ENCODE results near the gene CCDC13.

CCDC13 gene

DNA sequence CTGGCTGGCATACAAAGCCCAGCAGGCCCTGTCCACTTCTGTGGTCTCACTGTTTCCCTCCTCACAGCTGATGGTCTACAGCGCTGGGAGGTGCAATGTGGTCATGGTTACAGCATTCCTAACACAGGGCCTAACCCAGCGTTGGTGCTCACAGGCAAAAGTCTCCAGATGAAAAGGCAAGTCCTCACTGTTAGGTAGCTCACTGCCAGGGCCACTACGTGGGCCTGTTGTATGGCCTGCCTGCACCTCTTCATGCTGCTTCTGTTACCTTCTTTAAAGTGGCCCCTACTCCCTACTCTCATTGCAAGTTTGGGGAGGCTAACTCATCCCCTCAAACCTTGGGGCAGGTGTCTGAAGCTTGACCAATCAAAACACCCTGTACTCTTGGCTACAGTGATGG, 31.3 kb downstream of the CCDC13 start:
- no peaks in the 10 kb centered on the region for H3K36me3 ChIP-seq (ENCODE audit: low read depth)
- H3K4me3 ChIP-seq (ENCODE audit: severe bottlenecking), result no peak overlapping the region
- H3K9me3 ChIP-seq (ENCODE audit: severe bottlenecking), result no peaks in the 10 kb centered on the region
- TF ChIP-seq, protein P1, sequence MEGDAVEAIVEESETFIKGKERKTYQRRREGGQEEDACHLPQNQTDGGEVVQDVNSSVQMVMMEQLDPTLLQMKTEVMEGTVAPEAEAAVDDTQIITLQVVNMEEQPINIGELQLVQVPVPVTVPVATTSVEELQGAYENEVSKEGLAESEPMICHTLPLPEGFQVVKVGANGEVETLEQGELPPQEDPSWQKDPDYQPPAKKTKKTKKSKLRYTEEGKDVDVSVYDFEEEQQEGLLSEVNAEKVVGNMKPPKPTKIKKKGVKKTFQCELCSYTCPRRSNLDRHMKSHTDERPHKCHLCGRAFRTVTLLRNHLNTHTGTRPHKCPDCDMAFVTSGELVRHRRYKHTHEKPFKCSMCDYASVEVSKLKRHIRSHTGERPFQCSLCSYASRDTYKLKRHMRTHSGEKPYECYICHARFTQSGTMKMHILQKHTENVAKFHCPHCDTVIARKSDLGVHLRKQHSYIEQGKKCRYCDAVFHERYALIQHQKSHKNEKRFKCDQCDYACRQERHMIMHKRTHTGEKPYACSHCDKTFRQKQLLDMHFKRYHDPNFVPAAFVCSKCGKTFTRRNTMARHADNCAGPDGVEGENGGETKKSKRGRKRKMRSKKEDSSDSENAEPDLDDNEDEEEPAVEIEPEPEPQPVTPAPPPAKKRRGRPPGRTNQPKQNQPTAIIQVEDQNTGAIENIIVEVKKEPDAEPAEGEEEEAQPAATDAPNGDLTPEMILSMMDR (IDR thresholded peaks at IDR 0.05; ENCODE audit: poor library complexity, severe bottlenecking), result no peak
- no peak for DNase-seq (ENCODE audit: low spot score)
- no peaks in the 10 kb centered on the region for H3K27me3 ChIP-seq (ENCODE audit: insufficient read depth, poor library complexity, severe bottlenecking)
- H3K4me1 ChIP-seq (ENCODE audit: insufficient read depth, poor library complexity, severe bottlenecking), result no peaks in the 10 kb centered on the region
- ATAC-seq (ENCODE audit: low read depth), result no peak
- H3K27ac ChIP-seq (ENCODE audit: poor library complexity, severe bottlenecking), result no peak overlapping the region

DNA sequence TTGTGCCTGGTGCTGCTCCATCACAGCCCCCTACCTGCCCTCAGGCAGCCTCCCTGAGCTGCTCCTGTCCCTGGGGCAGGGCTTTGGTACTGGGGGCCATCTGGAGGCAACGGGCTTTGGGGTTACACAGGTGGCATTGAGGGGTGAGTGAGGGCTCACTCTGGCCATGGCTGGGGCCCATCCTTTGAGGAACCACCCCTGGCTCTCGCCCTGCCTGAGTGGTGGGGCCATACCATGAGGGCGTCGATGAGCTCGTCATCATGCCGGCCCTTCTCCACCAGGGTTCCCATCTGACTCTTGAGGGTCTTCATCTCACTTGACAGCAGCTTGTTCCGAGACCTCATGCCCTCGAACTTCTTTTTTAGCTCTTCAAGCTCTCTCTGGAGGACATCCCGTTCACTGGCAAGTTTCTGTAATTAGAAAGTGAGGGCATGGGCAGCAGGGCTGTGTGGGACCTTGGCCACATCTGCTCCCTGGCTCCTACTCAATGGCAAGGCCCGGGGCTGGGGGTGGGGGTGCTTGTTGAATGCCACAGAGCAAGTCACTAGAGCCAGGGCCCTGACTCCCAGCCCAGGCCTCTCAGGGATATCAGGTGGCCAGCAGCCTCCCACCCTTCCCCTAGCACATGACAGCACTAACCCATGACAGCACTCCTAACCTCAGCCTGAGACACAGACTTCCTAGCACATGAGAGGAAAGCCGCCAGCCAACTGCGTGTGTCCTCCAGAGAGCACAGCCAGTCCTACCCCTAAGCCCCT, 33.5 kb downstream of the CCDC13 start:
- TF ChIP-seq, protein P1 (IDR thresholded peaks at IDR 0.05; ENCODE audit: poor library complexity, severe bottlenecking), result no peak
- H3K27me3 ChIP-seq (ENCODE audit: insufficient read depth, poor library complexity, severe bottlenecking), result no peaks in the 10 kb centered on the region
- no peak overlapping the region for H3K27ac ChIP-seq (ENCODE audit: poor library complexity, severe bottlenecking)
- H3K4me3 ChIP-seq (ENCODE audit: severe bottlenecking), result no peak overlapping the region
- H3K36me3 ChIP-seq (ENCODE audit: low read depth), result no peaks in the 10 kb centered on the region
- no peak for DNase-seq (ENCODE audit: low spot score)
- H3K4me1 ChIP-seq (ENCODE audit: insufficient read depth, poor library complexity, severe bottlenecking), result no peaks in the 10 kb centered on the region
- ATAC-seq (ENCODE audit: low read depth), result no peak
- H3K9me3 ChIP-seq (ENCODE audit: severe bottlenecking), result no peaks in the 10 kb centered on the region

DNA sequence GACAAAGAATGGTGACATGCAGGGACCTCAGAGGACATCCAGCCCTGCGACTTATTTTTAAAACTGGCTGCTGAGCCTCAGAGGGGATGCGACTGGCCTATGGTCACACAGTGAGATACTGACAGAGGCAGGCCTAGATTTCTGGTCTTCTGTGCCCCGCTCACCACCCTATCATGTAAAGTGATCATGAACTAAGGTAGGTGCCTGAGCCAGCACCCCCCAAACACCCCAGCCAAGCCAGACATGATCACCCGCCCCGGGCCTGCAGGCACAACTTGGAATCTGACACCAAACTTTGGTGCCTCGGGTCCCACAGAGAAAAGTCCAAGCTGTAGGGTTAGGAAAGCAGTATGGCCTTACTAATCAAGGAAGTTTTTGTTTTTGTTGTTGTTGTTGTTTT, 36.5 kb downstream of the CCDC13 start:
- H3K9me3 ChIP-seq (ENCODE audit: severe bottlenecking), result no peaks in the 10 kb centered on the region
- no peaks in the 10 kb centered on the region for H3K36me3 ChIP-seq (ENCODE audit: low read depth)
- ATAC-seq (ENCODE audit: low read depth), result no peak
- H3K4me1 ChIP-seq (ENCODE audit: insufficient read depth, poor library complexity, severe bottlenecking), result no peaks in the 10 kb centered on the region
- TF ChIP-seq, protein P1 (IDR thresholded peaks at IDR 0.05; ENCODE audit: poor library complexity, severe bottlenecking), result no peak
- DNase-seq (ENCODE audit: low spot score), result no peak
- no peaks in the 10 kb centered on the region for H3K27me3 ChIP-seq (ENCODE audit: insufficient read depth, poor library complexity, severe bottlenecking)
- H3K27ac ChIP-seq (ENCODE audit: poor library complexity, severe bottlenecking), result no peak overlapping the region
- no peak overlapping the region for H3K4me3 ChIP-seq (ENCODE audit: severe bottlenecking)

DNA sequence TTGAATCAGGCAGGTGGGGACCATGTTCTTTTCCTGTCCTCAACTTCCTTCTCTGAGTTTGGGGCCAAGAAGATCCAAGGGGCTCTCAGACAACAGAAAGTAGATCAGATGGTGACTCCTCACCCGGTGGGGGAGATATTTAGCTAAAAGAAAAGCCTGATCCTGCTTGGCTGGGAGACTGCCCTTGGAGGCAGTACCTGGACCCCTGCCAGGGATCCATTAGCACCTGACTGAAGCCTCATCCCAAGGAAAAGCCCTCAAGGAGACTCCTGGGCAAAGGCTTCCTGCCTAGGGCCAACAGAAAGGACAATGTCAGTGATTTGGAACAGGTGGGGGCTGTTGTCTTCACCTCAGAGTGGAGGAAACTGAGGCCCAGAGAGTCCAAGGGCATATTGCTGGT, 37.0 kb downstream of the CCDC13 start:
- no peaks in the 10 kb centered on the region for H3K27me3 ChIP-seq (ENCODE audit: insufficient read depth, poor library complexity, severe bottlenecking)
- no peaks in the 10 kb centered on the region for H3K36me3 ChIP-seq (ENCODE audit: low read depth)
- no peak overlapping the region for H3K4me3 ChIP-seq (ENCODE audit: severe bottlenecking)
- H3K4me1 ChIP-seq (ENCODE audit: insufficient read depth, poor library complexity, severe bottlenecking), result no peaks in the 10 kb centered on the region
- H3K9me3 ChIP-seq (ENCODE audit: severe bottlenecking), result no peaks in the 10 kb centered on the region
- no peak overlapping the region for H3K27ac ChIP-seq (ENCODE audit: poor library complexity, severe bottlenecking)
- ATAC-seq (ENCODE audit: low read depth) (no peak), DNase-seq (ENCODE audit: low spot score) (no peak)
- TF ChIP-seq, protein P1 (IDR thresholded peaks at IDR 0.05; ENCODE audit: poor library complexity, severe bottlenecking), result no peak

DNA sequence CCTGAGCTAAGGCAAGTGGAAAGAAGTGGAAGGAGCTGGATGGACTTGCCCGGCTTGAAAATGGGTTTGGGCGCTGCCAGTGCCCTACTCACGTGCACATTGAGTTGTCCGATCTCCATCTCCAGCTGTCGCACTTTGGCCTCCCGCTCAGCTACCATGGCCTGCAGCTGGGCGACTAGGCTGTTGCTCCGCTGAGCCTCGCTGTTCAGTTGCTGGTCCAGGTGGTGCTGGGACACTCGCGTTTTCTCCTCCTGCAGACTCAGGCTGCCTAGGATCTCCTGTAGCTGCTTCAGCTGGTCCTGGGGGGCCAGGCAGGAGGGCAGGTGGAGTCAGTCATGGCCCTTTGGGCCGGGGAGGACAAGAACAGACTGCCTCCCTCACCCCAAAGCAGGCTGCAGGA, 37.4 kb downstream of the CCDC13 start:
- ATAC-seq (ENCODE audit: low read depth), result no peak
- no peaks in the 10 kb centered on the region for H3K9me3 ChIP-seq (ENCODE audit: severe bottlenecking)
- TF ChIP-seq, protein P1 (IDR thresholded peaks at IDR 0.05; ENCODE audit: poor library complexity, severe bottlenecking), result no peak
- H3K27ac ChIP-seq (ENCODE audit: poor library complexity, severe bottlenecking), result no peak overlapping the region
- no peak for DNase-seq (ENCODE audit: low spot score)
- H3K4me1 ChIP-seq (ENCODE audit: insufficient read depth, poor library complexity, severe bottlenecking), result no peaks in the 10 kb centered on the region
- H3K36me3 ChIP-seq (ENCODE audit: low read depth), result no peaks in the 10 kb centered on the region
- no peak overlapping the region for H3K4me3 ChIP-seq (ENCODE audit: severe bottlenecking)
- no peaks in the 10 kb centered on the region for H3K27me3 ChIP-seq (ENCODE audit: insufficient read depth, poor library complexity, severe bottlenecking)
